NCI-H82 (cell line): ENCODE results near the gene ZNF213.
A peak's percentile ranks its signal among the peaks of the same experiment; 100 is the strongest.

ENCODE experiments used
- DNase-seq: peaks from one replicate; lab custom pipeline; 2025; lab: John Stamatoyannopoulos, UW

ZNF213 gene, protein sequence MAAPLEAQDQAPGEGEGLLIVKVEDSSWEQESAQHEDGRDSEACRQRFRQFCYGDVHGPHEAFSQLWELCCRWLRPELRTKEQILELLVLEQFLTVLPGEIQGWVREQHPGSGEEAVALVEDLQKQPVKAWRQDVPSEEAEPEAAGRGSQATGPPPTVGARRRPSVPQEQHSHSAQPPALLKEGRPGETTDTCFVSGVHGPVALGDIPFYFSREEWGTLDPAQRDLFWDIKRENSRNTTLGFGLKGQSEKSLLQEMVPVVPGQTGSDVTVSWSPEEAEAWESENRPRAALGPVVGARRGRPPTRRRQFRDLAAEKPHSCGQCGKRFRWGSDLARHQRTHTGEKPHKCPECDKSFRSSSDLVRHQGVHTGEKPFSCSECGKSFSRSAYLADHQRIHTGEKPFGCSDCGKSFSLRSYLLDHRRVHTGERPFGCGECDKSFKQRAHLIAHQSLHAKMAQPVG

DNA sequence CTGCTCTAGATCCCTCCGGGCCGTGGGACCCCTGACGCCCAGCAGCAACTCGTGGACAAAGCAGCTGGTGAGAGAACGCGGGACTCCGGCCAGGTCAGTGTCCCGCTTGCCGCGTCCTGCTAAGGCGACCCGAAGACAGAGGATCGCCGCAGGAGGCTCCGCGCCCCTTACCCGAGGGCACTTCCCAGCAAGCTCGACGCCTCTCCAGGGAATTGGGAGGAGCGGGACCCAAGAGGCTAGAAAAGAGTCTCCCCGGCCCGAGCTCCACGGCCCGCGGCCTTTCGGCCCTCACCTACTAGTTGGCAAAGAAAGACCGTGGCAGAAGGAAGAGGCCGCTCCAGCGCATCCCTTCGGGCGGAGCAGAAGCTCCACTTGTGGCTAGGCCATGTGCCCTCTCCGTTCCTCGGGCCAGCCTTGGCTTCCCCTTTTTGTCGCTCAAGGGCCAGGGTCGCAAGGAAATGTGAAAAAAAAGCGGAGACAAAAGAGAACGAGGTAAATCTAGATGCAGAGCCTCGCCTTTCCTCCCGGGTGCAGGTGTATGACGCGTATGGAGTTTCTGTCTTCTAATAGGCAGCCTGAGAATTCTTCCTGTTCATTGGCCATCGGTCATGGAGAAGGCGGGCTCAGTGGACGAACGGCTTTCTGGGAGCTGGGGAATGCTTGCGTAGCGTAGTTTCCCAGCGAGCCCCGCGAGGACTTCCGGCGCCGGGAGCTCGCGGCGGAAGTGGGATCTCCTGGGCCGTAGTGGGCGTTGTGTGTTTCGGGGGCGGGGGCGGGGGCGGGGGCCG is at the start of gene ZNF213:
Gene ZNF213, plus strand, starts transcription at position 692 of the 788 bp plus-strand sequence. CDS start 2,252 bp downstream, outside the sequence.
- peak; percentile 99 for DNase-seq

DNA sequence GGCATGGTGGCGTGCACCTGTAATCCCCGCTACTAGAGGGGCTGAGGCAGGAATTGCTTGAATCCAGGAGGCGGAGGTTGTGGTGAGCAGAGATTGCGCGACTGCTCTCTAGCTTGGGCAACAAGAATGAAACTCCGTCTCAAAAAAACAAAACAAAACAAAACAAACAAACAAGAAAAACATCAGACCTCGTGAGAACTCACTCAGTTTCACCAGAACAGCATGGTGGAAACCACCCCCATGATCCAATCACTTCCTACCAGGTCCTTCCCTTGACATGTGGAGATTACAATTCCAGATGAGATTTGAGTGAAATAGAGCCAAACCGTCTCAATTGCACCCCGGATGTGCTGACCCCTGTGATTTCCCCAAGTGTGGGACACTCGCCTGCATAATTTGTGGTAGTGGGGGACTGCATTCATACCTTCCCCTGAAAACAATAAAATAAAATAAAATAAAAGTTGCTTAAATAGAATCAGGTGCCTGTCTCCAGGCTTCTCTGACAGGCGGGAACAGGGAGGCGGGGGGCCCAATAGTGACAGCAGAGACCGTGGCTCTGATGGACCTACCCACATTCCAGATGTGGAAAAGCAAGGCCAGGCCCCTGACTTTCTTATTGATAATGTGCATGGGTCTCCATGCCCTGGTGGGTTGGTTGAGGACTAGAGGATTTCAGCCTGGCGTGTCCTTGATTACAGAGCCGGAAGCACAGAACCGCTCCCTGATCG is 48.8 kb upstream of the ZNF213 start:
- DNase-seq = no peak

DNA sequence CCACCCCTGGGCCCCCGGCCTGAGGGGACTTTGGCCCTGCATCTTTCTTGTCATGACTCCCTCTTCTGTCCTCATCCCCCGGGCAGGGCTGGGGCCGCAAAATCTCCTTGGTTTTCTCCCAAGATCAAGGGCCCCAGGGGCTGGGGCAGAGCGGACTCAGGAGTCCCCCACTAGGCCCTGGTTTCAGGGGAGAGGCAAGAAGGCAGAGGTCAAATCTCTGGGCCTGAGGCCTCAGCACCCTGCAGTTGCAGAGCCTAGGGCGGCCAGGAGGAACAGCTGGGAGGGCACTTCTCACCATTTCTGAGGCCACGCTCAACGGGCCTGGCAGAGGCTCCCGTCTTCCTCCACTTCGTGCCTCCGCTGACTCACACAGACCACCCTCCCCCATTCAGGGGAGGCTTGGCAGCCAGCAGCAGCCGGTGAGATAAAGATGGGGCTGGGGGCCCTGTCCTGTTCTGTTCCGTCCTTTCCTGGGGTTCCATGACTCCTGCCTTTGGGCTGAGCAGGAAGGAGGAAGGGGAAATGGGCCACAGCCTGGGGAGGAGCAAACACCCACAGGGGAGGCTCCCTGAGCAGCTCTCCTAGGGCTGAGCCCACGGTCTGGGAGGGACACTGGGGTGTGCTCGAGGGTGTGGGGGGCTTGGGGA is 48.1 kb upstream of the ZNF213 start:
- DNase-seq = no peak

DNA sequence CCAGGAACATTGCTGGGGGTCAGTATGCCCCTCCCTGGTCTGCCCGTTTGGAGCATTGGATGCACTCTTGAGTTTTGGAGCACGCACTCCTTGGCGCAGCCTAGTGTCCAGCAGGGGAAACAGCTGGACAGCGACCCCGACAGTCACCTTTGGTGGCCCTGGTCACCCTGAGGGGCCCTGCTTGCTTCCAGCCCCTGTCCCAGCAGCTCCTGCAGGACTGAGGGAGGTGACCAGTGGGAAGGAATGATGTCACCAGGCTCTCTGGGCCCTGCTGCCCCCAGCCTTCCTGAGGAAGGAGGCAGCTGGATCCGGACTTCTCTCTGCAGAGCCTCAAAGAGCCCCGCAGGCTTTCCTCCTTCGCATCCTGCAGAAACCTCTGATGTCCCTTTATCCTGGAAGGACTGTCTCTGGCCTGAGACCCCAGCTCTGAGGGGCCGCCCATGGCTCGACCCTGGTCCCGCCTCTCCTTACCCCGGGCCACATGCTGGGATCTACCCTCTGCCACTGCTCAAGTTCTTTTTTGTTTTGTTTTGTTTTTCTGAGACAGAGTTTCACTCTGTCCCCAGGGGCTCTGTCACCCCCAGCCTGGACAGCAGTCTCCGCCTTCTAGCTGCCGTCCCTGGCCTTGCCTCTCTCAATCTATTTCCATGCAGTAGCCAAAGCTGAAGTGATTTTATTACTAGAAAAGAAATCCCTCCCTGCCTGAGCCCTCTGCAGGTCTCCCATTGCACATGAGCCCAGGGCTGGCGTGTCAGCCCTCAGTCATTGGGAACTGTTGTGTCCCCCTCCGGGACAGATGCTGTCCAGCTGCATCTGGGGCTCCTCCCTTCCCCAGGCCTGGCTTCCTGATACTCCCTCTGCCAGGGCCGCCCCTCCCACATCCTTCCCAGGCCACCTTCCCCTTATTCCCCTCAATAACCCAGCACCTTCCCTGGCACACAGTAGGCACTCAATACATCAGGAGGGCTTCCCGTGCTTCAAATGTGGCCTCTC is 47.3 kb upstream of the ZNF213 start:
- DNase-seq = no peak

DNA sequence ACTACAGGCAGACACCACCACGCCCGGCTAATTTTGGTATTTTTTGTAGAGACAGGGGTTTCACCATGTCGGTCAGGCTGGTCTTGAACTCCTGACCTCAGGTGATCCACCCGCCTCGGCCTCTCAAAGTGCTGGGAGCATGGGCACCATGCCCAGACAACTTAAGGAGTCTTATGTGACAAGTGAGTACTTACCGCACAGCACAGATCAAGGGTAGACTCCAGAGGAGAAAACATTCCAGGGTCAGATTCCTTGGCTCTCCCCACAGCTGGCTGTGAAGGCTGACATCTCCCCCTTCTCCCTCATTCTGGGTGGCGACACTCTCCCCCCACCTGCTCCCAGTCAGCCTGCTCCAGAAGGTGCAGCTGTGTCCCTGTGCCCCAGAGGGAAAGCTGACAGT is 46.4 kb upstream of the ZNF213 start:
- DNase-seq = no peak

DNA sequence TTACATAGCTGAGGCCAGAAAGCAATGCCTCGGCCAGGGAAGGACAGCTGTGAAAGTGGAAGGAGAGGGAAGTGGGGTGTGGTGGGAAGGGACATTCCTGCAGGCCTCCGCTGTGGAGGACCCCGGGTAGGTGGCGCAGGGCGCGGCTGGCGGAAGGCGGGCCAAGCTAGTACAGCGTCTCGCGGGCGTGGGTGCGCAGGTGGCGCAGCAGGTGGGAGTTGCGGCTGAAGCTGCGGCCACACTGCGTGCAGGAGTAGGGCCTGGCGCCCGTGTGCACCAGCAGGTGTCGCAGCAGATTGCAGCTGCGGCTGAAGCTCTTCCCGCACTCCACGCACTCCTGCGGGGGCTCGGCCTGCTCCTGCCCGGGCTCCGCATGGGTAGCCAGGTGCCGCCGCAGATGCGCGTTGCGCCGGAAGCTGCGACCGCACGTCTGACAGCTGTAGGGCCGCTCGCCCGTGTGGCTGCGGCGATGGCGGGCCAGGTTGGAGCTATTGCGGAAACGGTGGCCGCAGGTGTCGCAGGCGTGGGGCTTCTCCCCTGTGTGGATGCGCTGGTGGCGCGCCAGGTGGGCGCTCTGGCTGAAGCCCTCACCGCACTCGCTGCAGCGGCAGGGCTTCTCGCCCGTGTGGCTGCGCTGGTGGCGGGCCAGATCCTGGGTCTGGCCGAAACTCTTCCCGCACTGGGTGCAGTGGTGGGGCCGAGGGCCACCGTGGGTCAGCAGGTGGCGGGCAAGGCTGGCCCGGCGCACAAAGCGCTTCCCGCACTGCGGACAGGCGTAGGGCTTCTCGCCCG is 45.7 kb upstream of the ZNF213 start:
- no peak for DNase-seq

DNA sequence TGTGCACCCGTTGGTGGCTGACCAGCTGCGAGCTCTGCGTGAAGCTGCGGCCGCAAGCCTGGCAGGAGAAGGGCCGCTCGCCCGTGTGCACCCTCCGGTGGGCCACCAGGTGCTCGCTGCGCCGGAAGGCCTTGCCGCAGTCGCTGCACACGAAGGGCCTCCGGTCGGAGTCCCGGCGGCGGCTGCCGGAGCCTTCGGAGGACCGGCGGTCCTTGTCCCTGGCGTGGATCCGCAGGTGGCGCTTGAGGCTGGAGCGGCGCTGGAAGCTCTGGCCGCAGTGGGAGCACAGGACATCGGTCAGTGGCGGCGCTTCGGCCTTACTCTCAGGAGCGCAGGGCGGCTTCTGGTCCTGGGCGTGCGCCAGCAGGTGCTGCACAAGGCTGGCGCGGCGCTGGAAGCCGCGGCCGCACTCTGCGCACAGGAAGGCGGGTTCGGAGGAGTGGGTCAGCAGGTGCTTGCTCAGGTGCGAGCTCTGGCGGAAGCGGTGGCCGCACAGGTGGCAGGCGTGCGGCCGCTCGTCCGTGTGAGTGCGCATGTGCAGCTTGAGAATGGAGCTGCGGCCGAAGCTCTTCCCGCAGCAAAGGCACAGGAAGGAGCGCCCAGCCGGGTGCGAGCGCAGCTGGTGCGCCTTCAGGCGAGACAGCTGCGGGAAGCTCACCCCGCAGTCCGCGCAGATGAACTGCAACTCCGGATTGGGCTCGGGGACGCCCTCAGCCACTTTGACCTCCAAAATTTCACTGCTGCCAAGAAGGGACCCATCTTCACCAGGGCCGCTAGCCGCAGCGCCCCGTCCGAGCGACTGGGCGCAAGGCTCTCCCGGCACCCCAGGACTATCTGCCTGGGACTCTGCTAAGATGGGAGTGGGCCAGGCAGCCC is 44.9 kb upstream of the ZNF213 start:
- peak; percentile 26 for DNase-seq

DNA sequence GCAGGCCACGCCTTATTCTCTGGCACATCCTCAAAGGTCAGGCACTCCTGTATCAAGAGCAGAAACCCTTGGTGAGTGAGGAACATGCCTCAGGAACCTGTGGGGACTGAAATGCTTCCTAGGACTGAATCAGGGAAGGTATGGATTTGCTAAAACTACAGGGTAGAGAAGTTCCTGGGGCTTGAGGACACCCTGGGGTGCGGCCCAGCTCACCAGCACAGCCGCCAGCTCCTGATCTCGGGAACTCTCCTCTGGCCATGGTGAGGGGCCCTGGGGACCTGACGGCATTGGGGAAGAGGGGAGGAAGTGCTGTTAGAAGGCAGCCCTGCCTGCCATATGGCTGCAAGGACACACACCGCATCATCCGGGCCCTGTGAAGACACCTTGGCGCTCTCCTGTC is 43.3 kb upstream of the ZNF213 start:
- no peak for DNase-seq

DNA sequence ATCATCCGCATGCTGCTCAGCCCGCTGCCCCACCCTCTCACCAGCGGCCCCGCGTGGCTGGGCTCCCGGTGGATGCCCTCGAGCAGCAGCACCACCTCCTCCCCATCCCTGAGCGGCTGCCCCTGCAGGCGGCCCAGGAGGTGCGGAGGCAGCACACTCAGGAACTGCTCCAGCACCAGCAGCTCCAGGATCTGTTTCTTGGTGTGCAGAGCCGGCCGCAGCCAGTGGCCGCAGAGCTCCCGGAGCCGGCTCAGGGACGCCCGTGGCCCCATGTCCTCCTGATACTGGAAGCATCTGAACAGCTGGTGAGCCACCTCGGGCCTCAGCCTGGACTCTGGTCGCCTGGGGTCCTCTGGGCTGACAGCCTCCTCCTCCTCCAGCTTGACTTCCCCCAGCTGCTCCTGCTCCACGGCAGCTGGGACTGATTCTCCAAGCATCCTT is 42.3 kb upstream of the ZNF213 start:
- DNase-seq = peak; percentile 38

DNA sequence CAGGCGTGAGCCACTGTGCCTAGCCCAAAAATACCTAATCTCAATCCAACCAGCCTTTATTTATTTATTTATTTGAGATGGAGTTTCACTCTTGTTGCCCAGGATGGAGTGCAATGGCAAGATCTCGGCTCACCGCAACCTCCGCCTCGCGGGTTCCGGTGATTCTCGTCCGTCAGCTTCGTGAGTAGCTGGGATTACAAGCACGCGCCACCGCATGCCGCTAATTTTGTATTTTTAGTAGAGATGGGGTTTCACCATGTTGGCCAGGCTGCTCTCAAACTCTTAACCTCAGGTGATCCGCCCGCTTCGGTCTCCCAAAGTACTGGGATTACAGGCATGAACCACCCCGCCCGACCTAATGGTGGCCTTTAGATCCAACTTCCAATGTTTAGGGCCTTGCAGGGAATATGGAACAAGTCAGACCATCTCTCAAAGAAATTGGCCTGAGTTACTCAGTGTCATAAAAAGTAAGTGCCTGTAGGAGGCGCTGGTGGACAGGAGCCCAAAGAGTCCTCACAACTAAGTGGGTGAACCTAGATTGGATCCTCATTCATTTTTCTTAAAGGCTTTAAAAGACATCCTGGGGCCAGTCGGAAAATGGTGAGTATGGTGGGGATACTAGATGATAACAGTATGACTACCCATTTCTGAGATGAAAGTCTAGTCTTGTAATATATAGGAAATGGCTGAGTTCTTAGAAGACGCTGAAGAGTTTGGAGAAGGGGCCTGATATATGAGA is 40.4 kb upstream of the ZNF213 start:
- DNase-seq = peak; percentile 67

DNA sequence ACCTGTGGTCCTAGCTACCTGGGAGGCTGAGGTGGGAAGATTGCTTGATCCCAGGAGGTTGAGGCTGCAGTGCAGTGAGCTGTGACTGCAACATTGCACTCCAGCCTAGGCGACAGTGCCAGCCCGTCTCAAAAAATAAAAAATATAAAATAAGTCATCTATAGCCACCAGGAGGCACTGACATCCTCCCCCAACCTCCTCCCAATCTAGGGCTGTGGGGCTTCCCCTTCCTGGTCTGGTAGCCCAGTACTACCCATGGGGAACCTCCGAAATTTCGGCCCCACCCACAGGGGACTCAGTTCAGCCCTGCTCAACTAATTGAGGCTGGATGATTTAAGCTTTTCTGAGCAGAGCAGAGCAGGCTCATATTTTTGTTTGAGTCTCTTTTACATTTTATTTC is 39.0 kb upstream of the ZNF213 start:
- DNase-seq = peak; percentile 21

DNA sequence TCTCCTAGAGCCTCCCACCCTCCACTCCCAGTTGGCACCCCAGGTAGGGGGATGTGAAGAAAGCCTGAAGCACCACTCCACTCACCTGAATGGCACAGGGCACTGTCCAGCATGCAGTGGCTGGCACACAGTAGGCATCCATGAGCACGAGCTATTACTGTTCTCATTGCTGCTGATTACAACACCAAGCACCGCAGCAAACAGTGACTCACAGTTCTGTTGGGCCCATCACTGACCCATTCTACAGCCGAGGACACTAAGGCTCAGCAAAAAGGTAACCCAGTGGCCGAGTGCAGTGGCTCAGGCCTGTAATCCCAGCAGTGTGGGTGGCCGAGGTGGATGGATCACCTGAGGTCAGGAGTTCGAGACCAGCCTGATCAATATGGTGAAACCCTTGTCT is 38.5 kb upstream of the ZNF213 start:
- DNase-seq = no peak

DNA sequence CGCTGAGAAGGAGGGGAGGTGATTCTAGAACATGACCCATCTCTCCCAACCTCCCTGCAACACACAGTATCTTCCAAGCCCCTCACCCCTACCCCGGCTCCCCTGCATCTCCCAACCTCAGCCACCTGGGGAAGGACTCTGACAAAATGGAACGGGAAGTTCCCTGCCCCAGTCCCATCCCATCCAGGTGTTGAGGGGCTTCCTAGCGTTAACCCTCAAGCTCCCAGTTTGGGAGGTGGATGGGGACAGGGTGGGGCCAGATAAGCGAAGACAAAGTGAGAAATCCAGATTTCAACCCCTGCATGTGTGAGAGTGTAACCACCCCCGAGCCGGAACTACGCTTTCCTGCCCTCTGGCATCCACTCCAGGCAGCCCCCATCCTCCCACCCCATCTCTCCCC is 37.6 kb upstream of the ZNF213 start:
- no peak for DNase-seq

DNA sequence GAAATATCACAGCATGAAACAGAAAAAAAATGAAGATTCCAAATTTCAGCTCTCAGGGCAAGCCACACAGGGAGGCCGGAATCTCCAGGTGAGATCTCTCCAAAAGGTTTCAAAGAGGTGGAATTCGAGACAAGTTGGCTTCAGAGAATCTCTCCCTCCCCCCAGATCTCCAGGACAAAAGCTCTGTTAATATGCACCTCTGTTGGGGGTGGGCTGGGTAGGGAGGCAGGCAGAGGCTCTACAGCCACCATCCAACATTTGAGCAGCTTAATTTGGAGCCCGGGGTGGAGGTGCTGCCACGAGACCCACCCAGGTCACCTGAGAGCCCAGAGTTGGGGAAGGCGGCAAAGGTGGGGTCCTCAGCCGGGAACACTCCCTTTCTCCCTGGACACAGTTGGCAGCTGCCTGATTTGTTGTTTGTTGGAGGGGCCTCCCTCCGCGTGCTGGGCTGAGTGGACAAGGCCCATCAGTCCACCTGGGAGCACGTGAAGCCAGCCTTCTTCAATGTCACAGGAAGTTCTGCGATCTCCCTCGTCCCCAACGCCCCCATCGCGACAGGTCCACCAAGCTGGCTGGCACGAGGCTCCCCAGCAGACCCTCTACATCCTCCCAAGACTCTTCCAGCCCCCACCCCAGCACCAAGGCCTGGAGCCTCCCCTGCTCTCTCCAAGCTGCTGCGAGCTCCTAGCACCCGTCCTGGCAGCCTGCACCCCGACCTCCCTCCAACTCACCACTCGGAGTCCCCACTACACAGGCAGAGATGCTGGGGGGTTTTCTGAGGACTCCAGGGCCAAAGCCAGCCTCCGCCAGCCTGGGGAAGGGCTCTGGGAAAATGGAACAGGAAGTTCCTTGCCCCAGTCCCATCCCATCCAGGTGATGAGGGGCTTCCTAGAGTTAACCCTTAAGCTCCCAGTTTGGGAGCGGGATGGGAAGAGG is 36.1 kb upstream of the ZNF213 start, which contains the start of gene ZSCAN10:
Gene ZSCAN10, minus strand, starts transcription at position 836 of the 936 bp plus-strand sequence. CDS start 6,357 bp downstream, outside the sequence.
- no peak for DNase-seq

DNA sequence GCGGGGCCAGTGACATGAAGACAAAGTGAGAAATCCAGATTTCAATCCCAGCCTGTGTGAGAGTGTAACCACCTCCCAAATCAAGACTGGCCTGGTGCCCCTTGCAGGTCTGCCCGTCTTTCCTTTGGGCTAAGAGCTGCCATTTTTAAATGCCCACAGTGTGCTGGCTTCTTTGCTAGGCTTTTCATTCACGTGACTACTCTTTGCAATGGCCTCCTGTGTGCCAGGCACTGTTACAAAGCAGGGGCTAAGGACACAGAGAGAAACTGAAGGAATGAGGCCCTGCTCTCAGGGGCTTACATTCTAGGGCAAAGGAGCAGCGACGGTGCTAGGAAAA is 35.5 kb upstream of the ZNF213 start:
- DNase-seq = no peak

DNA sequence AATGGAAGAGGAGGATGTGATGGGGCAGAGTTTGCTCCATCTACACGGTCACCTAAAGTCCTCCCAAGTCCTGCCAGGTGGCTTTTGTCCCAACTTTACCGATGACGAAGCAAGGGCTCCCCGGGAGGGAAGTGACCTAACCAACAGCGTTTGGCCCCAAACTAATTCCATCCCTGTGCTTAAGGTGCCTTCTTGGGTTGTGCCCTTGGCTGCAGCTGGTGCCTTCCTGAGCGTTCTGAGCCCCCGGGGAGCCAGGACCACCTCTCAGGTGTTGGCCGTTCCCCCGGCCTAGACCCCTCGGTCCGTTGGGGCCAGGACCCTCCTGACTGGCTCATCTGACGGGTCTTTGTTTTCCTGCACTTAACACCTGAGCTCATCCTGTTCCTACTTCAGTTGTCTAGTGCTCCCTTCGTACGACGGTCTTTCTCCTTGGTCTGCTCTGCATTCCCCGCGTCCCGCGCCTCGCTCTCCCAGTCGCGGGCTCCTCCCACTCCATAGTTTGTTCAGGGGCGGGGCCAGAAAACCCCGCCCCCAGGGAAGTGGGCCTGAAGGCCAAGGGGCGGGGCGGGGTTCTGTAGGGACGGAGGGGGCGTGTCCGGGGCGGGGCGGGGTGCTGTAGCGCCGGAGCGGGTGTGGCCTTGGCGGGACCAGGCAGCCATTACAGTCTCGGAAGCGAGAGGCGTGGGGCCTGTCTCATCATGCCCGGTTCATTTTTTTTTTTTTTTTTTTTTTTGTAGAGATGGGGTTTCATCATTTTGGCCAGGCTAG is 34.9 kb upstream of the ZNF213 start:
- peak; percentile 97 for DNase-seq
